ENCODE results near the gene RGS9BP. TPM values are rescaled to one million over a fixed set of nuclear protein-coding genes. Genes with fewer than 3 reads are reported as not detected.
A peak's percentile ranks its signal among the peaks of the same experiment; 100 is the strongest.

Gene RGS9BP
- total RNA-seq, 1 experiment from 2014 or later, result 0.13 TPM

GRCh38 chr19:32630338-32630737, 45.3 kb upstream of the RGS9BP start:
- H3K27ac ChIP-seq (ENCODE audit: insufficient read length, low read depth, low read length), result no peak overlapping the region
- DNase-seq, result peak; percentile 41
- no peak overlapping the region for H4K8ac ChIP-seq (replicated peaks; ENCODE audit: insufficient read length, low read depth, low read length)
- no peak overlapping the region for H3K4ac ChIP-seq (ENCODE audit: low read depth, low read length)
- no peak overlapping the region for H3K4me3 Mint-ChIP-seq
- H3K23ac ChIP-seq (ENCODE audit: insufficient read length, low read depth, low read length), result no peak overlapping the region
- H4K5ac ChIP-seq (ENCODE audit: insufficient read length, low read depth, low read length), result no peak overlapping the region
- no peaks in the 10 kb centered on the region; the same call in none of the 2 replicates for H3K27me3 Mint-ChIP-seq (ENCODE audit: low read depth)
- H3K18ac ChIP-seq (ENCODE audit: insufficient read length, low read depth, low read length), result no peak overlapping the region
- no peak overlapping the region for H3T11ph ChIP-seq (ENCODE audit: low read length)
- no peak overlapping the region for H3K4me2 ChIP-seq (ENCODE audit: insufficient read depth, insufficient read length, low read length)
- H3K79me2 ChIP-seq (ENCODE audit: insufficient read depth, low read length), result no peaks in the 10 kb centered on the region
- H3K4me1 Mint-ChIP-seq, result no peaks in the 10 kb centered on the region
- no peak overlapping the region for H2BK15ac ChIP-seq (ENCODE audit: low read depth, low read length)
- no peaks in the 10 kb centered on the region for H3K9me3 Mint-ChIP-seq
- no peaks in the 10 kb centered on the region for H3K27me3 ChIP-seq (ENCODE audit: insufficient read depth, low read length)
- H3K56ac ChIP-seq (ENCODE audit: insufficient read length, low read depth, low read length), result no peak overlapping the region
- H2BK5ac ChIP-seq (ENCODE audit: insufficient read length, low read length), result no peak overlapping the region
- H2AFZ ChIP-seq (ENCODE audit: low read length), result no peak overlapping the region
- H2BK20ac ChIP-seq (ENCODE audit: low read depth, low read length, poor library complexity, severe bottlenecking), result no peak overlapping the region
- no peaks in the 10 kb centered on the region for H3K79me1 ChIP-seq (ENCODE audit: insufficient read depth, low read depth, low read length, poor library complexity, severe bottlenecking)
- H3K9me3 ChIP-seq (ENCODE audit: control insufficient read depth, low read depth, low read length), result no peaks in the 10 kb centered on the region
- no peak overlapping the region for H4K91ac ChIP-seq (ENCODE audit: insufficient read length, low read depth, low read length)
- no peak overlapping the region; the same call in 1 of the 2 replicates for H3K14ac ChIP-seq (ENCODE audit: insufficient read depth, low read length)
- no peak overlapping the region for H3K9ac ChIP-seq (ENCODE audit: extremely low read depth, insufficient read length, low read length)
- H3K23me2 ChIP-seq (ENCODE audit: insufficient read length, low read depth, low read length, poor library complexity, severe bottlenecking), result no peaks in the 10 kb centered on the region
- no CpG with 5 or more reads among the region's 14 CpGs for WGBS (ENCODE audit: extremely low coverage, insufficient read length, low lambda C conversion rate)
- H2AK5ac ChIP-seq (ENCODE audit: insufficient read length, low read length), result no peak overlapping the region
- no peak overlapping the region for H2BK12ac ChIP-seq (ENCODE audit: insufficient read length, low read depth, low read length)
- no peak overlapping the region for H3K27ac Mint-ChIP-seq
- peak; percentile 39 for TF ChIP-seq CTCF (conservative IDR thresholded peaks at IDR 0.05)
- H2BK120ac ChIP-seq (ENCODE audit: low read depth, low read length, poor library complexity, severe bottlenecking), result no peak overlapping the region
- no peaks in the 10 kb centered on the region for H4K20me1 ChIP-seq (ENCODE audit: control insufficient read depth, insufficient read depth, insufficient read length)
- peaks cover 4 to 48% (median 26%) of the 10 kb centered on the region in 3 experiments; a peak in 6 of 7 replicates for H3K36me3 Mint-ChIP-seq (ENCODE audit: insufficient read depth in 1 of 3, low read depth in 3 of 3)
- H3K4me1 ChIP-seq (ENCODE audit: insufficient read depth, low read length), result no peaks in the 10 kb centered on the region

Data from H9 (cell line).